Panc1 (cell line): ENCODE measurements around the gene WDR36.

Source experiments
- POLR2AphosphoS5 ChIP-seq: IDR thresholded peaks from 2 replicates; pipeline ENCODE4 v1.6.1; 2012; ENCODE audit warnings: mild to moderate bottlenecking, low read depth, low read length, moderate library complexity
- SIN3A ChIP-seq: IDR thresholded peaks from 2 replicates; pipeline ENCODE4 v1.6.1; 2012; ENCODE audit warnings: low read depth, mild to moderate bottlenecking, low read length, moderate library complexity, borderline replicate concordance; ENCODE audit not compliant: insufficient read depth
- TF ChIP-seq, protein P1 (sequence below): fragments of 450-650 bp; IDR thresholded peaks from 2 replicates; pipeline ENCODE4 v1.5.1; 2017; ENCODE audit warnings: mild to moderate bottlenecking

DNA sequence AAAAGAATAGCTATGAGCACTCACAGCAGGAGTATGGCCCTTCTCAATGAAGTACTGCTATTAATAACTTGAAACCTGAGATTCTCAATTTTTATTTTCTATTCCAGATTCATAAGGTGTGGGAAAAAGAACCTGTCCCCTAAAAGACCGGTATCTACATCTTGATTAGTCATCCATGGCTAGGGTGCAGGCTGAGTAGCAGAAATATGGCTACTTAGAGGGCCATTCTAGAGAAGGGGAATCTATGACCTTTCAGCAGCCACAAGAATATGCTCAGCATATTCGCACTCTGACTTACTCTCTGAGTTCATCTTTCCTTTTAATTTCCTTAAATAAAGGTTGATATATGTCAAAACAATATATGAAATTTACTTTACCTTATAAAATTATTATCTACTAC lies 27.7 kb downstream of the WDR36 start:
- TF ChIP-seq, protein P1, sequence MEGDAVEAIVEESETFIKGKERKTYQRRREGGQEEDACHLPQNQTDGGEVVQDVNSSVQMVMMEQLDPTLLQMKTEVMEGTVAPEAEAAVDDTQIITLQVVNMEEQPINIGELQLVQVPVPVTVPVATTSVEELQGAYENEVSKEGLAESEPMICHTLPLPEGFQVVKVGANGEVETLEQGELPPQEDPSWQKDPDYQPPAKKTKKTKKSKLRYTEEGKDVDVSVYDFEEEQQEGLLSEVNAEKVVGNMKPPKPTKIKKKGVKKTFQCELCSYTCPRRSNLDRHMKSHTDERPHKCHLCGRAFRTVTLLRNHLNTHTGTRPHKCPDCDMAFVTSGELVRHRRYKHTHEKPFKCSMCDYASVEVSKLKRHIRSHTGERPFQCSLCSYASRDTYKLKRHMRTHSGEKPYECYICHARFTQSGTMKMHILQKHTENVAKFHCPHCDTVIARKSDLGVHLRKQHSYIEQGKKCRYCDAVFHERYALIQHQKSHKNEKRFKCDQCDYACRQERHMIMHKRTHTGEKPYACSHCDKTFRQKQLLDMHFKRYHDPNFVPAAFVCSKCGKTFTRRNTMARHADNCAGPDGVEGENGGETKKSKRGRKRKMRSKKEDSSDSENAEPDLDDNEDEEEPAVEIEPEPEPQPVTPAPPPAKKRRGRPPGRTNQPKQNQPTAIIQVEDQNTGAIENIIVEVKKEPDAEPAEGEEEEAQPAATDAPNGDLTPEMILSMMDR = no peak
- TF ChIP-seq POLR2AphosphoS5 (no peak), SIN3A (no peak)
